HEK293 (cell line): ENCODE data around the gene CGB2.
A peak's percentile ranks its signal among the peaks of the same experiment; 100 is the strongest.
"Not testable (repeated sequence)": the region's sequence is repeated elsewhere in the genome, so short reads cannot be mapped to it uniquely, and the experiment has no call there.

Experiments
- CTCF ChIA-PET: fragments of 350-600 bp; formaldehyde crosslinking; extraction: SDS; loops from one replicate; lab custom pipeline; 2021; ENCODE audit warnings: antibody characterized with exemption; lab: Yijun Ruan, JAX
- POLR2A ChIA-PET: fragments of 300-600 bp; formaldehyde crosslinking; extraction: SDS; loops from one replicate; lab custom pipeline; 2020; ENCODE audit warnings: antibody characterized with exemption, inconsistent platforms; lab: Yijun Ruan, JAX
- H3K27ac ChIP-seq: fragments of 200-500 bp; sonication (Bioruptor generic); 2 replicates; pipeline ENCODE4 v1.5.1; 2014; ENCODE audit warnings: low read depth, low read length, control low read depth, inconsistent platforms; ENCODE audit errors: extremely low read depth
- H3K36me3 ChIP-seq, 2 experiments: fragments of 200-500 bp in 1 of 2; sonication (Bioruptor generic) in 1 of 2; 1 replicate in 1 of 2; 2 replicates in 1 of 2; pipeline ENCODE4 v1.5.1; 2014 to 2017; ENCODE audit warnings: inconsistent platforms in 2 of 2, low read length in 2 of 2; ENCODE audit not compliant: control insufficient read depth in 2 of 2, insufficient read depth in 1 of 2
- H3K4me1 ChIP-seq: fragments of 200-500 bp; sonication (Bioruptor generic); 2 replicates; pipeline ENCODE4 v1.5.1; 2014; ENCODE audit warnings: mild to moderate bottlenecking, low read length, inconsistent platforms; ENCODE audit not compliant: control insufficient read depth, insufficient read depth
- H3K4me3 ChIP-seq: 2 replicates; pipeline ENCODE4 v1.5.1; 2011; ENCODE audit warnings: low read depth, mild to moderate bottlenecking, control low read depth, low read length, moderate library complexity
- H3K9me3 ChIP-seq: fragments of 200-500 bp; sonication (Bioruptor generic); 2 replicates; pipeline ENCODE4 v1.5.1; 2014; ENCODE audit warnings: low read depth, low read length, inconsistent platforms; ENCODE audit not compliant: control insufficient read depth, insufficient read depth
- CTCF ChIP-seq: fragments of 450-650 bp; formaldehyde crosslinking; IDR thresholded peaks from 2 replicates; pipeline ENCODE4 v1.5.1; 2016; ENCODE audit warnings: missing biosample characterization, missing genetic modification characterization
- PATZ1 ChIP-seq: fragments of 450-650 bp; formaldehyde crosslinking; IDR thresholded peaks from 2 replicates; pipeline ENCODE4 v1.5.1; 2016; ENCODE audit warnings: missing biosample characterization, missing genetic modification characterization
- REST ChIP-seq: fragments of 450-650 bp; formaldehyde crosslinking; IDR thresholded peaks from 2 replicates; pipeline ENCODE4 v1.5.1; 2016; ENCODE audit warnings: missing biosample characterization, missing genetic modification characterization
- ZBTB1 ChIP-seq: fragments of 450-650 bp; formaldehyde crosslinking; IDR thresholded peaks from 2 replicates; pipeline ENCODE4 v1.5.1; 2016; ENCODE audit warnings: missing biosample characterization, missing genetic modification characterization
- ZBTB6 ChIP-seq: fragments of 450-650 bp; formaldehyde crosslinking; IDR thresholded peaks from 2 replicates; pipeline ENCODE4 v1.5.1; 2017; ENCODE audit warnings: missing biosample characterization, missing genetic modification characterization
- ZFP3 ChIP-seq: fragments of 450-650 bp; formaldehyde crosslinking; IDR thresholded peaks from 2 replicates; pipeline ENCODE4 v1.5.1; 2016; ENCODE audit warnings: low read depth, missing biosample characterization, missing genetic modification characterization
- ZNF629 ChIP-seq: fragments of 450-650 bp; formaldehyde crosslinking; IDR thresholded peaks from 2 replicates; pipeline ENCODE4 v1.5.1; 2017; ENCODE audit warnings: missing biosample characterization, missing genetic modification characterization
- ZNF76 ChIP-seq: fragments of 450-650 bp; formaldehyde crosslinking; IDR thresholded peaks from 2 replicates; pipeline ENCODE4; 2016; ENCODE audit warnings: low read depth, missing biosample characterization, missing genetic modification characterization, borderline replicate concordance
- TF ChIP-seq, protein P1 (sequence below): fragments of 450-650 bp; formaldehyde crosslinking; IDR thresholded peaks from 2 replicates; pipeline ENCODE4 v1.5.1; 2016; ENCODE audit warnings: missing biosample characterization, missing genetic modification characterization, low read depth

Gene CGB2

GRCh38 chr19:49031642-49032301 lies at the start of gene CGB2:
Gene CGB2, plus strand, starts transcription at chr19:49031890. Its CDS starts 206 bp downstream, at chr19:49032096.
- H3K4me1 ChIP-seq, H3K4me3 ChIP-seq, H3K27ac ChIP-seq, POLR2A ChIA-PET, H3K36me3 ChIP-seq, H3K9me3 ChIP-seq: not testable (repeated sequence)
- CTCF ChIA-PET, result interaction anchor here (0.7 kb wide), 2 partner anchors 14 to 39 kb away, joined by 3 to 4 read pairs; partner anchors contain the start of genes GYS1 and RUVBL2
- TF ChIP-seq CTCF (tag by site-specific recombination) (peak; percentile 49; the same call in 1 of the 2 replicates), ZBTB6 (tag by site-specific recombination) (0 out of 2 replicates have a peak, but pooled peaks have one; percentile 25)
- TF ChIP-seq, protein P1, sequence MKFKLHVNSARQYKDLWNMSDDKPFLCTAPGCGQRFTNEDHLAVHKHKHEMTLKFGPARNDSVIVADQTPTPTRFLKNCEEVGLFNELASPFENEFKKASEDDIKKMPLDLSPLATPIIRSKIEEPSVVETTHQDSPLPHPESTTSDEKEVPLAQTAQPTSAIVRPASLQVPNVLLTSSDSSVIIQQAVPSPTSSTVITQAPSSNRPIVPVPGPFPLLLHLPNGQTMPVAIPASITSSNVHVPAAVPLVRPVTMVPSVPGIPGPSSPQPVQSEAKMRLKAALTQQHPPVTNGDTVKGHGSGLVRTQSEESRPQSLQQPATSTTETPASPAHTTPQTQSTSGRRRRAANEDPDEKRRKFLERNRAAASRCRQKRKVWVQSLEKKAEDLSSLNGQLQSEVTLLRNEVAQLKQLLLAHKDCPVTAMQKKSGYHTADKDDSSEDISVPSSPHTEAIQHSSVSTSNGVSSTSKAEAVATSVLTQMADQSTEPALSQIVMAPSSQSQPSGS (tag by site-specific recombination), result peak; percentile 60; the same call in 1 of the 2 replicates

DNA sequence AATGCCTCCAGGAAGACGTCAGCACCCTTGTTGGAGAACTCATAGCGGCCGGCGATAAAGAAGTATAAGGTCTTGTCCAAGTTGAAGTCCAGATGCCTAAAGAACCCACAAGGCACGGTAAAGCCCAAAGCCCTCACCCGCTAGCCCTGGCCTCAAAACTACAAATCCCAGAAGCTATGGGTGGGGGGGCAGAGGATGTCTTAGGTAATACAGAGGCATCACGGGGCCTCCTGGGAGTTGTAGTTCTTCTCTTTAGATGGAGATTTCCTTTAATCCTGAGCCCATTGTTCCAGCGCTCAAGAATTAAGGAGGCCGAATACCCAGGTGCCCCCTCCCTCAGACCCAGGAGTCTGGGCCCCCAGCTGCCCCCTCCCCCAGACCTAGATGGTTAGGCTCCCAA lies 49.4 kb upstream of the CGB2 start:
- Histone ChIP-seq H3K27ac (no peak overlapping the region), H3K9me3 (no peaks in the 10 kb centered on the region), H3K4me3 (no peak overlapping the region), H3K4me1 (no peaks in the 10 kb centered on the region), H3K36me3 (peaks cover 45 to 69% of the 10 kb centered on the region in 2 experiments; a peak in 2 of 3 replicates)
- POLR2A ChIA-PET, result interaction anchor here (0.7 kb wide), 1 partner anchor 11 kb away, joined by 5 read pairs; no protein-coding TSS in a partner anchor
- TF ChIP-seq ZBTB6 (tag by site-specific recombination) (no peak), ZFP3 (tag by site-specific recombination) (no peak), ZNF76 (tag by site-specific recombination) (peak; percentile 82), PATZ1 (tag by site-specific recombination) (no peak), ZNF629 (tag by site-specific recombination) (no peak), REST (tag by site-specific recombination) (no peak), ZBTB1 (tag by site-specific recombination) (no peak)
- CTCF ChIA-PET, result interaction anchor here (2.1 to 3.7 kb wide), 3 partner anchors 11 to 140 kb away, joined by 6 to 40 read pairs (median 17); partner anchors contain the start of genes GYS1 and RUVBL2
